Measurements from ENCODE around the gene GJA3.

GRCh38 chr13:20190481-20191310 lies 29.8 kb upstream of the GJA3 start:
- TF ChIP-seq, protein P1, sequence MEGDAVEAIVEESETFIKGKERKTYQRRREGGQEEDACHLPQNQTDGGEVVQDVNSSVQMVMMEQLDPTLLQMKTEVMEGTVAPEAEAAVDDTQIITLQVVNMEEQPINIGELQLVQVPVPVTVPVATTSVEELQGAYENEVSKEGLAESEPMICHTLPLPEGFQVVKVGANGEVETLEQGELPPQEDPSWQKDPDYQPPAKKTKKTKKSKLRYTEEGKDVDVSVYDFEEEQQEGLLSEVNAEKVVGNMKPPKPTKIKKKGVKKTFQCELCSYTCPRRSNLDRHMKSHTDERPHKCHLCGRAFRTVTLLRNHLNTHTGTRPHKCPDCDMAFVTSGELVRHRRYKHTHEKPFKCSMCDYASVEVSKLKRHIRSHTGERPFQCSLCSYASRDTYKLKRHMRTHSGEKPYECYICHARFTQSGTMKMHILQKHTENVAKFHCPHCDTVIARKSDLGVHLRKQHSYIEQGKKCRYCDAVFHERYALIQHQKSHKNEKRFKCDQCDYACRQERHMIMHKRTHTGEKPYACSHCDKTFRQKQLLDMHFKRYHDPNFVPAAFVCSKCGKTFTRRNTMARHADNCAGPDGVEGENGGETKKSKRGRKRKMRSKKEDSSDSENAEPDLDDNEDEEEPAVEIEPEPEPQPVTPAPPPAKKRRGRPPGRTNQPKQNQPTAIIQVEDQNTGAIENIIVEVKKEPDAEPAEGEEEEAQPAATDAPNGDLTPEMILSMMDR (IDR thresholded peaks at IDR 0.05; ENCODE audit: insufficient read depth, low read depth, low read length): no peak
- no peak for TF ChIP-seq EZH2 (IDR thresholded peaks at IDR 0.05; ENCODE audit: insufficient read depth, low read length)

Measured in astrocyte (in vitro differentiated cells and primary cell).